Central memory CD8-positive, alpha-beta T cell (primary cell): ENCODE measurements around the gene COQ7.

Source experiments
- ATAC-seq: fragments of 150-1000 bp; cut with Tn5 transposase; replicated peaks from 2 replicates; pipeline ENCODE4 v1.10.0; 2022; ENCODE audit warnings: mild to moderate bottlenecking, moderate FRiP score, moderate number of reproducible peaks; ENCODE audit not compliant: poor library complexity, severe bottlenecking; ENCODE audit errors: extremely low read depth
- DNase-seq, 2 donors: peaks; one replicate each; pipeline ENCODE4 v3.0.0; 2021; ENCODE audit warnings: low spot score in 2 of 2
- H3K27ac Mint-ChIP-seq: one replicate; pipeline ENCODE4 v1.8.0; 2022; ENCODE audit warnings: low read depth, mild to moderate bottlenecking, moderate library complexity, mixed read lengths
- H3K27me3 Mint-ChIP-seq: one replicate; pipeline ENCODE4 v1.8.0; 2022; ENCODE audit warnings: mixed read lengths
- H3K36me3 Mint-ChIP-seq: one replicate; pipeline ENCODE4 v1.8.0; 2022; ENCODE audit warnings: mild to moderate bottlenecking, moderate library complexity, mixed read lengths; ENCODE audit not compliant: insufficient read depth
- H3K4me1 Mint-ChIP-seq: one replicate; pipeline ENCODE4 v1.8.0; 2022; ENCODE audit warnings: mixed read lengths
- H3K4me3 Mint-ChIP-seq: one replicate; pipeline ENCODE4 v1.8.0; 2022; ENCODE audit warnings: mild to moderate bottlenecking, moderate library complexity, mixed read lengths
- H3K9me3 Mint-ChIP-seq: one replicate; pipeline ENCODE4 v1.8.0; 2022; ENCODE audit warnings: mixed read lengths

Gene COQ7

GRCh38 chr16:19108409-19109287 lies 41.2 kb downstream of the COQ7 start:
- Mint-ChIP-seq H3K36me3 (no peaks in the 10 kb centered on the region), H3K4me3 (no peak overlapping the region), H3K27ac (no peak overlapping the region), H3K4me1 (no peaks in the 10 kb centered on the region), H3K27me3 (peaks cover 38% of the 10 kb centered on the region), H3K9me3 (no peaks in the 10 kb centered on the region)
- ATAC-seq, result no peak
- DNase-seq, result no peak

- DNase-seq, result no peak
- ATAC-seq, result no peak
- no peaks in the 10 kb centered on the region for H3K36me3 Mint-ChIP-seq
- no peak overlapping the region for H3K4me3 Mint-ChIP-seq
- peaks cover 40% of the 10 kb centered on the region for H3K27me3 Mint-ChIP-seq
- no peaks in the 10 kb centered on the region for H3K4me1 Mint-ChIP-seq
- H3K9me3 Mint-ChIP-seq, result no peaks in the 10 kb centered on the region
- H3K27ac Mint-ChIP-seq, result no peak overlapping the region
Observed at GRCh38 chr16:19109288-19109664, 41.9 kb downstream of the COQ7 start.

GRCh38 chr16:19110537-19111360 lies 43.3 kb downstream of the COQ7 start:
- ATAC-seq (no peak), DNase-seq (no peak)
- Mint-ChIP-seq H3K4me1 (no peaks in the 10 kb centered on the region), H3K27ac (no peak overlapping the region), H3K36me3 (no peaks in the 10 kb centered on the region), H3K27me3 (peaks cover 40% of the 10 kb centered on the region), H3K4me3 (no peak overlapping the region), H3K9me3 (no peaks in the 10 kb centered on the region)

DNA sequence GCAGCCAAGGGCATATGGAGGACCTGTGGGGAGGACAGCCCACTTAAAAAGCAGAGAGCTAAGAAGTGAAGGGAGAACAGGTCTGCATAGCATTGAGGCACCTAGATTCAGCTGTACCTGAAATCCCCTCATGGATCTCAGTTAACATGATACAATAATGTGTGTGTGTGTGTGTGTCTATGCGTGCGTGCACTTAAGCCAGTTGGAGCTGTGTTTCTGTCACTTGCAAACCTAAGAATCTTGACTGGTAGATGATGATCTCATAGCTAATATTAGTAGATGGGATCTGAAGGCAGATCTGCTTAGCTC lies 44.6 kb downstream of the COQ7 start:
- ATAC-seq (no peak), DNase-seq (no peak)
- H3K4me3 Mint-ChIP-seq, result no peak overlapping the region
- H3K9me3 Mint-ChIP-seq, result no peaks in the 10 kb centered on the region
- H3K4me1 Mint-ChIP-seq, result peaks cover 2% of the 10 kb centered on the region
- H3K36me3 Mint-ChIP-seq, result no peaks in the 10 kb centered on the region
- H3K27ac Mint-ChIP-seq, result no peak overlapping the region
- H3K27me3 Mint-ChIP-seq, result peaks cover 40% of the 10 kb centered on the region

DNA sequence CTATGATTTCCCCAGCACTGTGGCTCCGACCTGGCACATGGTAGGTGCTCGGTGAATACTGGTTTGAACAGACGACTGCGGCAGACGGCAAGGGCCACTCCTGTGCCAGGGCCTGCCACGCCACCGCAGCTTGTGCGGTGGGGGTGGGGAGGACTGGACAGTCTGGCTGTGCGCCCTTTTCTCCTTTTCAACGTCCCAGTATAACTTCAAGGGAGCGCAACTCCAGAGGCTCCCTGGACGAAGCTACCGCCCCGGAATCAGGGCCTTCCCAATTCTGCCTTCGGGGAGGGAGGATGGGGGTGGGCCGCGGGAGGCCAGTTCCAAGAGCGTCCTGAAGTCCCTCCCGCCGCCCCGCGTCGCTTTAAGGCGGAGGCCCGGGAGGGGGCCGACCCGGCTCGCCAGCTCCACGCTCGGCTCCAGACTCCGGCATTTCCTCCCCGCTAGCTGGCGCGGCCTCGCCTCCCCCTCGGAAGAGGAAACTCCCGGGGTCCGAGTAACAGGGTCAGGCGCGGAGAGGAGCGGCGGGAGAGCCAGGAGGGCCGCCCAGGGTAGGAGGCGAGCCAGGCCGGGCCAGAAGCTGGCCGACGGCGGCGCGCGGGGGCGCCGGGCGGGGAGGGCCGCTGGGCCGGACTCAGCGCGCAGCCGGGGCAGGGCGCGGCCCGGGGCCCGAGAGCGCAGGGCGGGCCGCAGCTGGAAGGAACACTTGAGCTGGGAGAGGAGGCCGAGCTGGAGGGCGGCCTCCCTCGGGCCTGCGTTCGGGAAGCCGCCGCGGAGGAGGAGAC lies 46.4 kb downstream of the COQ7 start, which contains the start of gene ITPRIPL2:
ITPRIPL2 (plus strand) TSS at position 388 of the 782 bp plus-strand sequence. CDS start 498 bp downstream, outside the sequence.
- H3K27me3 Mint-ChIP-seq, result peaks cover 26% of the 10 kb centered on the region
- peak within 1 kb of the TSS; percentile 59 for H3K27ac Mint-ChIP-seq
- DNase-seq (no peak), ATAC-seq (peak; percentile 31)
- no peaks in the 10 kb centered on the region for H3K9me3 Mint-ChIP-seq
- H3K4me3 Mint-ChIP-seq, result peak within 1 kb of the TSS; percentile 74
- H3K4me1 Mint-ChIP-seq, result peaks cover 8% of the 10 kb centered on the region
- H3K36me3 Mint-ChIP-seq, result no peaks in the 10 kb centered on the region

GRCh38 chr16:19114359-19115147 lies 47.1 kb downstream of the COQ7 start:
- peaks cover 29% of the 10 kb centered on the region for H3K27me3 Mint-ChIP-seq
- peak overlapping the region; percentile 62 for H3K4me3 Mint-ChIP-seq
- peaks cover 14% of the 10 kb centered on the region for H3K4me1 Mint-ChIP-seq
- H3K9me3 Mint-ChIP-seq, result no peaks in the 10 kb centered on the region
- peak overlapping the region; percentile 22 for H3K27ac Mint-ChIP-seq
- H3K36me3 Mint-ChIP-seq, result no peaks in the 10 kb centered on the region
- ATAC-seq, result no peak
- no peak for DNase-seq

DNA sequence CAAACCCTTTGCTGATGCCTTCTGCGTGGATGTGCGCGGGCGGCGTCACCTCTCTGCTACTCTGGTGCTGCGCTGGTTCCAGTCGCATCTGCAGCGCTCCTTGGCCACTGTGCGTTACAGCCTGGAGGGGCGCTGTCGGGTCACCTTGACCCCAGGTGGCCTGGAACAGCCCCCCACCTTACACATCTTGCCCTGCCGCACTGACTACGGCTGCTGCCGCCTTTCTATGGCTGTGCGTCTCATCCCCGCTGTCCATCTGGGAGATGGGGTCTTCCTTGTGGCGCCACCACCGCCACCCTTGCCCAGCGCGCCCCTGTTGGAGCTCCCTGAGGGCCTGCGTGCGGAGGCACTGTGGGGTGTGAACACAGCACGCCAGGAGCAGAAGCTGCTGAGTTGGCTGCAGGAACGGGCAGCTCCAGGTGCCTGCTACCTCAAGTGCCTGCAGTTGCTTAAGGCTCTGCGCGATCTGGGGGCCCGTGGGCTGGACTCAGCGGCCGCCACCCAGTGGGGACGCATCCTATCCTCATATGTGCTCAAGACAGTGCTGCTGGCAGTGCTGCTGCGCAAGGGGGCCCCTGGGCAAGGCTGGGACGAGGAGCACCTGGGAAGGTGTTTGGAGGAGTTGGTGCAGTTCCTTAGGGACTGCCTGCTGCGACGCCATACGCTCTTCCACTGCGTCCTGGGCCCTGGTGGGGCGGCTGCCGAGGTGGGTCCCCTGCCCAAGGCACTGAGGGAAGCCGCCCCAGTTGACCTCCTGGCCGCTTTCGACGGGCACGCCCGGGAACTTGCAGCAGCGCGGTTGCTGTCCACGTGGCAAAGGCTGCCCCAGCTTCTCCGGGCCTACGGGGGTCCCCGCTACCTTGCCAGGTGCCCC lies 48.0 kb downstream of the COQ7 start:
- ATAC-seq, result no peak
- Mint-ChIP-seq H3K4me3 (no peak overlapping the region), H3K4me1 (peaks cover 14% of the 10 kb centered on the region), H3K27ac (no peak overlapping the region), H3K36me3 (no peaks in the 10 kb centered on the region), H3K9me3 (no peaks in the 10 kb centered on the region), H3K27me3 (peaks cover 29% of the 10 kb centered on the region)
- no peak for DNase-seq

- ATAC-seq (peak; percentile 24), DNase-seq (no peak)
- peak overlapping the region; percentile 13 for H3K4me3 Mint-ChIP-seq
Observed at GRCh38 chr16:19116711-19117449, 49.5 kb downstream of the COQ7 start.

GRCh38 chr16:19118938-19119431 lies 51.6 kb downstream of the COQ7 start:
- Mint-ChIP-seq H3K27me3 (peaks cover 9% of the 10 kb centered on the region), H3K27ac (peak overlapping the region; percentile 58), H3K9me3 (no peaks in the 10 kb centered on the region), H3K36me3 (no peaks in the 10 kb centered on the region), H3K4me3 (peak overlapping the region; percentile 68), H3K4me1 (peaks cover 14% of the 10 kb centered on the region)
- ATAC-seq, result no peak
- no peak for DNase-seq

More at GRCh38 chr16:19116711-19117449, 49.5 kb downstream of the COQ7 start:
- no peaks in the 10 kb centered on the region for H3K9me3 Mint-ChIP-seq
- peaks cover 29% of the 10 kb centered on the region for H3K27me3 Mint-ChIP-seq
- H3K27ac Mint-ChIP-seq, result no peak overlapping the region
- H3K36me3 Mint-ChIP-seq, result no peaks in the 10 kb centered on the region
- H3K4me1 Mint-ChIP-seq, result peaks cover 14% of the 10 kb centered on the region

DNA sequence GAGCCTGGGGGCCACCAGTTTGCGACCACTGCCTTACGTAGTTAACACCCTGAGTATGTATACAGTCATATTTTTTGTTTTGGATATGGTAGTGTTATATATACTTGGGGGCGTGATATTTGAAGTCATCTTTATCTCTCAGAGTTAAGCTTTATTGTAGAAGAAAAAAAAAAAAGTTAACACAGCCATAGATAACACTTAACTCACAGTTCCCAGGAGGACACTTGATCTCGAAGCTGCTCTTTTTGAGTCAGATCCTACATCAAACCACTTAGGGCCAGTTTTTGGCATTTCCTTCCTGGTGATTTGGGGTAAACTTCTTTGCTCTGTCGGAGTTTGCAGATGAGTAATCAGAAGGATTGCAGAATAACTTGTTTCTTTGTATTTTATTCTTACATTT lies 52.1 kb downstream of the COQ7 start:
- DNase-seq, result no peak
- peaks cover 14% of the 10 kb centered on the region for H3K4me1 Mint-ChIP-seq
- H3K36me3 Mint-ChIP-seq, result no peaks in the 10 kb centered on the region
- ATAC-seq, result no peak
- peak overlapping the region; percentile 25 for H3K4me3 Mint-ChIP-seq
- H3K9me3 Mint-ChIP-seq, result no peaks in the 10 kb centered on the region
- peak overlapping the region; percentile 58 for H3K27ac Mint-ChIP-seq
- peaks cover 9% of the 10 kb centered on the region for H3K27me3 Mint-ChIP-seq
